Prostate gland (tissue), 2 donors: ENCODE measurements around the gene ANKLE1.

Experiments used
- POLR2A ChIP-seq: fragments of 450-650 bp; IDR thresholded peaks from one replicate; pipeline ENCODE4 v1.6.1; 2016; ENCODE audit warnings: antibody characterized with exemption, mild to moderate bottlenecking
- POLR2AphosphoS5 ChIP-seq: sonication (generic); formaldehyde crosslinking; IDR thresholded peaks from one replicate; pipeline ENCODE4 v1.6.1; 2017; ENCODE audit warnings: antibody characterized with exemption
- TF ChIP-seq, protein P1 (sequence below), 4 experiments: fragments of 200-600 bp in 2 of 4; fragments of 450-650 bp in 2 of 4; sonication (generic) in 2 of 4; IDR thresholded peaks; 1 replicate in 3 of 4; 2 replicates in 1 of 4; pipeline ENCODE4 v1.5.1; 2016 to 2019; ENCODE audit warnings: antibody characterized with exemption in 4 of 4, mild to moderate bottlenecking in 2 of 4, moderate library complexity in 2 of 4

DNA sequence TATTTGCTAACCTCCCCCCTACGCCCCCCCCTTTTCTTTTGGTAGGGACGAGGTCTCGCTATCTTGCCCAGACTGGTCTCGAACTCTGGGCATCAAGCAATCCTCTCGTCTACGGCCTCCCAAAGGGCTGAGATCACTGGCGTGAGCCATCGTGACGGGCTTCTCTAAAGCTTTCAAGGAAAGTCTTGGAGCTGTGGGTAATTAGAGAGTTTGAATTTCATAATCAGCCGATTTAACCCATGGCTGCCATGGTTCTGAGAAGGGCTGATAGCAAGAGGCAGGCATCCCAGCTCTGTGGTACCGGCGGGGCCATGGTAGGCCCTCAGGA lies 22.2 kb downstream of the ANKLE1 start:
- TF ChIP-seq, protein P1, sequence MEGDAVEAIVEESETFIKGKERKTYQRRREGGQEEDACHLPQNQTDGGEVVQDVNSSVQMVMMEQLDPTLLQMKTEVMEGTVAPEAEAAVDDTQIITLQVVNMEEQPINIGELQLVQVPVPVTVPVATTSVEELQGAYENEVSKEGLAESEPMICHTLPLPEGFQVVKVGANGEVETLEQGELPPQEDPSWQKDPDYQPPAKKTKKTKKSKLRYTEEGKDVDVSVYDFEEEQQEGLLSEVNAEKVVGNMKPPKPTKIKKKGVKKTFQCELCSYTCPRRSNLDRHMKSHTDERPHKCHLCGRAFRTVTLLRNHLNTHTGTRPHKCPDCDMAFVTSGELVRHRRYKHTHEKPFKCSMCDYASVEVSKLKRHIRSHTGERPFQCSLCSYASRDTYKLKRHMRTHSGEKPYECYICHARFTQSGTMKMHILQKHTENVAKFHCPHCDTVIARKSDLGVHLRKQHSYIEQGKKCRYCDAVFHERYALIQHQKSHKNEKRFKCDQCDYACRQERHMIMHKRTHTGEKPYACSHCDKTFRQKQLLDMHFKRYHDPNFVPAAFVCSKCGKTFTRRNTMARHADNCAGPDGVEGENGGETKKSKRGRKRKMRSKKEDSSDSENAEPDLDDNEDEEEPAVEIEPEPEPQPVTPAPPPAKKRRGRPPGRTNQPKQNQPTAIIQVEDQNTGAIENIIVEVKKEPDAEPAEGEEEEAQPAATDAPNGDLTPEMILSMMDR (IDR thresholded peaks at IDR 0.05), result no peak
- TF ChIP-seq POLR2AphosphoS5, result no peak
- TF ChIP-seq POLR2A, result no peak
